Activated naive CD4-positive, alpha-beta T cell treated with anti-CD3 and anti-CD28 coated beads for 36 hours (primary cell): ENCODE results near the gene NMNAT3. TPM values are rescaled to one million over a fixed set of nuclear protein-coding genes. Genes with fewer than 3 reads are reported as not detected.

Source experiments
- CTCF ChIA-PET: fragments of 350-600 bp; sonication (Branson Sonifier 250); formaldehyde crosslinking; loops from one replicate; lab custom pipeline; 2021; ENCODE audit warnings: antibody characterized with exemption; lab: Charles Lee
- DNase-seq: peaks from one replicate; pipeline ENCODE4 v3.0.0-alpha.2; 2020
- H3K27ac Mint-ChIP-seq: one replicate; pipeline ENCODE4 v1.8.0; 2021; ENCODE audit warnings: mild to moderate bottlenecking, mixed read lengths
- H3K27me3 Mint-ChIP-seq: one replicate; pipeline ENCODE4 v1.8.0; 2021; ENCODE audit warnings: low read depth, mixed read lengths
- H3K36me3 Mint-ChIP-seq: one replicate; pipeline ENCODE4 v1.8.0; 2021; ENCODE audit warnings: low read depth, mixed read lengths
- H3K4me1 Mint-ChIP-seq: one replicate; pipeline ENCODE4 v1.8.0; 2021; ENCODE audit warnings: low read depth, mixed read lengths
- H3K4me3 Mint-ChIP-seq: one replicate; pipeline ENCODE4 v1.8.0; 2021; ENCODE audit warnings: mild to moderate bottlenecking, moderate library complexity, mixed read lengths
- H3K9me3 Mint-ChIP-seq: one replicate; pipeline ENCODE4 v1.8.0; 2021; ENCODE audit warnings: mixed read lengths
- intact Hi-C: fragments of 100-400 bp; cut with micrococcal nuclease; formaldehyde crosslinking; loops from one replicate; pipeline ENCODE4 v1.15.1; 2023
- total RNA-seq, 2 experiments: library from RNA; stranded (reverse); gene quantifications; one replicate each; pipeline ENCODE4 v1.2.3, GENCODE V29; 2021

NMNAT3 gene
- total RNA-seq, 2 experiments from 2014 or later, result 6.2 to 7.6 TPM

- H3K4me1 Mint-ChIP-seq, result no peaks in the 10 kb centered on the region
- CTCF ChIA-PET, result no interaction called here
- H3K27ac Mint-ChIP-seq, result no peak overlapping the region
- H3K27me3 Mint-ChIP-seq, result no peaks in the 10 kb centered on the region
- intact Hi-C loops, result no loop called here
- no peaks in the 10 kb centered on the region for H3K36me3 Mint-ChIP-seq
- DNase-seq, result no peak
- no peaks in the 10 kb centered on the region for H3K9me3 Mint-ChIP-seq
- no peak overlapping the region for H3K4me3 Mint-ChIP-seq
These were observed 148.1 kb downstream of the NMNAT3 start for GRCh38 chr3:139529662-139530061.

- no peak overlapping the region for H3K27ac Mint-ChIP-seq
- no peak for DNase-seq
- intact Hi-C loops, result no loop called here
- H3K9me3 Mint-ChIP-seq, result no peaks in the 10 kb centered on the region
- no peak overlapping the region for H3K4me3 Mint-ChIP-seq
- H3K4me1 Mint-ChIP-seq, result no peaks in the 10 kb centered on the region
- CTCF ChIA-PET, result no interaction called here
- H3K27me3 Mint-ChIP-seq, result no peaks in the 10 kb centered on the region
- H3K36me3 Mint-ChIP-seq, result no peaks in the 10 kb centered on the region
These were observed 148.8 kb downstream of the NMNAT3 start for GRCh38 chr3:139528924-139529323.

- CTCF ChIA-PET, result no interaction called here
- Mint-ChIP-seq H3K27me3 (no peaks in the 10 kb centered on the region), H3K9me3 (no peaks in the 10 kb centered on the region), H3K27ac (no peak overlapping the region), H3K4me3 (no peak overlapping the region), H3K4me1 (no peaks in the 10 kb centered on the region), H3K36me3 (no peaks in the 10 kb centered on the region)
- intact Hi-C loops, result no loop called here
- no peak for DNase-seq
These were observed 149.5 kb downstream of the NMNAT3 start for GRCh38 chr3:139528281-139528680.

GRCh38 chr3:139527265-139527664 is 150.5 kb downstream of the NMNAT3 start:
- H3K27me3 Mint-ChIP-seq, result no peaks in the 10 kb centered on the region
- H3K4me3 Mint-ChIP-seq, result no peak overlapping the region
- no peak for DNase-seq
- CTCF ChIA-PET, result no interaction called here
- H3K36me3 Mint-ChIP-seq, result no peaks in the 10 kb centered on the region
- no peak overlapping the region for H3K27ac Mint-ChIP-seq
- no peaks in the 10 kb centered on the region for H3K4me1 Mint-ChIP-seq
- no peaks in the 10 kb centered on the region for H3K9me3 Mint-ChIP-seq
- intact Hi-C loops, result no loop called here

- CTCF ChIA-PET, result no interaction called here
- no peak overlapping the region for H3K27ac Mint-ChIP-seq
- no peaks in the 10 kb centered on the region for H3K4me1 Mint-ChIP-seq
- intact Hi-C loops, result no loop called here
- DNase-seq, result no peak
- H3K36me3 Mint-ChIP-seq, result no peaks in the 10 kb centered on the region
- no peaks in the 10 kb centered on the region for H3K9me3 Mint-ChIP-seq
- no peaks in the 10 kb centered on the region for H3K27me3 Mint-ChIP-seq
- H3K4me3 Mint-ChIP-seq, result no peak overlapping the region
These were observed 151.6 kb downstream of the NMNAT3 start for GRCh38 chr3:139526146-139526545.

- no peaks in the 10 kb centered on the region for H3K9me3 Mint-ChIP-seq
- no peaks in the 10 kb centered on the region for H3K4me1 Mint-ChIP-seq
- H3K36me3 Mint-ChIP-seq, result no peaks in the 10 kb centered on the region
- no peaks in the 10 kb centered on the region for H3K27me3 Mint-ChIP-seq
- DNase-seq, result no peak
- H3K4me3 Mint-ChIP-seq, result no peak overlapping the region
- H3K27ac Mint-ChIP-seq, result no peak overlapping the region
- intact Hi-C loops, result no loop called here
- CTCF ChIA-PET, result no interaction called here
These were observed 152.7 kb downstream of the NMNAT3 start for GRCh38 chr3:139524841-139525636.

- no peak overlapping the region for H3K4me3 Mint-ChIP-seq
- no peaks in the 10 kb centered on the region for H3K36me3 Mint-ChIP-seq
- DNase-seq, result no peak
- no peaks in the 10 kb centered on the region for H3K9me3 Mint-ChIP-seq
- CTCF ChIA-PET, result no interaction called here
- H3K4me1 Mint-ChIP-seq, result no peaks in the 10 kb centered on the region
- intact Hi-C loops, result no loop called here
- no peaks in the 10 kb centered on the region for H3K27me3 Mint-ChIP-seq
- H3K27ac Mint-ChIP-seq, result no peak overlapping the region
These were observed 154.1 kb downstream of the NMNAT3 start for GRCh38 chr3:139523718-139524117.

GRCh38 chr3:139523166-139523565 is 154.6 kb downstream of the NMNAT3 start:
- intact Hi-C loops, result no loop called here
- CTCF ChIA-PET, result no interaction called here
- H3K27me3 Mint-ChIP-seq, result no peaks in the 10 kb centered on the region

GRCh38 chr3:139522421-139522820 is 155.4 kb downstream of the NMNAT3 start:
- Mint-ChIP-seq H3K36me3 (no peaks in the 10 kb centered on the region), H3K27ac (no peak overlapping the region), H3K9me3 (no peaks in the 10 kb centered on the region), H3K4me1 (no peaks in the 10 kb centered on the region), H3K27me3 (no peaks in the 10 kb centered on the region), H3K4me3 (no peak overlapping the region)
- intact Hi-C loops, result no loop called here
- no peak for DNase-seq
- CTCF ChIA-PET, result no interaction called here

More at GRCh38 chr3:139523166-139523565, 154.6 kb downstream of the NMNAT3 start:
- Mint-ChIP-seq H3K4me3 (no peak overlapping the region), H3K36me3 (no peaks in the 10 kb centered on the region), H3K4me1 (no peaks in the 10 kb centered on the region), H3K27ac (no peak overlapping the region), H3K9me3 (no peaks in the 10 kb centered on the region)
- no peak for DNase-seq

- Mint-ChIP-seq H3K27ac (no peak overlapping the region), H3K36me3 (no peaks in the 10 kb centered on the region), H3K4me1 (no peaks in the 10 kb centered on the region), H3K27me3 (no peaks in the 10 kb centered on the region), H3K9me3 (no peaks in the 10 kb centered on the region), H3K4me3 (no peak overlapping the region)
- DNase-seq, result no peak
- CTCF ChIA-PET, result interaction anchor here (1.1 kb wide), 1 partner anchor 94 kb away, joined by 3 read pairs; no protein-coding TSS in a partner anchor
- intact Hi-C loops, result no loop called here
These were observed 156.0 kb downstream of the NMNAT3 start for GRCh38 chr3:139521816-139522215.

- Mint-ChIP-seq H3K4me3 (no peak overlapping the region), H3K4me1 (no peaks in the 10 kb centered on the region), H3K9me3 (no peaks in the 10 kb centered on the region), H3K36me3 (no peaks in the 10 kb centered on the region), H3K27me3 (no peaks in the 10 kb centered on the region), H3K27ac (no peak overlapping the region)
- intact Hi-C loops, result no loop called here
- no peak for DNase-seq
- CTCF ChIA-PET, result interaction anchor here (0.8 to 1.1 kb wide), 2 partner anchors 43 to 93 kb away, joined by 3 read pairs; no protein-coding TSS in a partner anchor
These were observed 156.6 kb downstream of the NMNAT3 start for GRCh38 chr3:139521144-139521543.

GRCh38 chr3:139519998-139520737 is 157.6 kb downstream of the NMNAT3 start:
- intact Hi-C loops, result no loop called here
- Mint-ChIP-seq H3K4me3 (no peak overlapping the region), H3K4me1 (no peaks in the 10 kb centered on the region), H3K36me3 (no peaks in the 10 kb centered on the region), H3K27me3 (no peaks in the 10 kb centered on the region), H3K9me3 (no peaks in the 10 kb centered on the region), H3K27ac (no peak overlapping the region)
- DNase-seq, result peak; percentile 37
- CTCF ChIA-PET, result interaction anchor here (0.7 to 0.8 kb wide), 2 partner anchors 44 to 125 kb away, joined by 3 read pairs; no protein-coding TSS in a partner anchor
